Activated CD4-positive, alpha-beta T cell treated with anti-CD3 and anti-CD28 coated beads, Interleukin-2, amount 10 ng/mL, durations not matched to agents 24 days and 14 days (primary cell): Measurements from ENCODE around the gene ZKSCAN5. TPM values are rescaled to one million over a fixed set of nuclear protein-coding genes. Genes with fewer than 3 reads are reported as not detected.
"Not testable (repeated sequence)": the region's sequence is repeated elsewhere in the genome, so short reads cannot be mapped to it uniquely, and the experiment has no call there.

Source experiments
- DNase-seq: peaks from one replicate; pipeline ENCODE4 v3.0.0; 2022
- H3K27ac Mint-ChIP-seq: one replicate; pipeline ENCODE4 v1.8.0; 2022; ENCODE audit warnings: mild to moderate bottlenecking, mixed read lengths
- H3K27me3 Mint-ChIP-seq: one replicate; pipeline ENCODE4 v1.8.0; 2022; ENCODE audit warnings: mixed read lengths
- H3K36me3 Mint-ChIP-seq: one replicate; pipeline ENCODE4 v1.8.0; 2022; ENCODE audit warnings: low read depth, mild to moderate bottlenecking, mixed read lengths
- H3K4me1 Mint-ChIP-seq: one replicate; pipeline ENCODE4 v1.8.0; 2021; ENCODE audit warnings: mixed read lengths
- H3K4me3 Mint-ChIP-seq: one replicate; pipeline ENCODE4 v1.8.0; 2022; ENCODE audit warnings: mild to moderate bottlenecking, moderate library complexity, mixed read lengths
- H3K9me3 Mint-ChIP-seq: one replicate; pipeline ENCODE4 v1.8.0; 2021; ENCODE audit warnings: mixed read lengths
- intact Hi-C: fragments of 100-400 bp; cut with micrococcal nuclease; formaldehyde crosslinking; loops from one replicate; pipeline ENCODE4 v1.15.1; 2023
- total RNA-seq: library from RNA; stranded (reverse); gene quantifications from 2 replicates; pipeline ENCODE4 v1.2.3, GENCODE V29; 2022

Gene ZKSCAN5
- total RNA-seq, 1 donor from 2014 or later: 7.2 TPM

DNA sequence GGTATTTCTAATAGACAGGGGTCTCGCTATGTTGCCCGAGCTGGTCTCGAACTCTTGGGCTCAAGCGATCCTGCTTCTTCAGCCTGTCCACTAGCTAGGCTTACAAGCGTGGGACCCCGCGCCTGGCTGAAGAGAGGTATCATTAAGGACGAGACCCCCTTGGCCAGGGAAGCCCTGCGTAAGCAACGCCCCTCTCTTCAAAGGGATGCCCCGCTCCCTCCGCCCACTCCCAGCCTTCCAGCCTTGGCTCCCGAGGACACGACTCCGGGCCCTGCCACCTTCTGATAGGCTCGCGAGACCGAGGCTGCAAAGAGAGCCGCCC, 220 bp upstream of the ZKSCAN5 start:
- no peak for DNase-seq
- Mint-ChIP-seq H3K27me3 (no peaks in the 10 kb centered on the region), H3K27ac (peak overlapping the region; percentile 95), H3K36me3 (peaks cover 20% of the 10 kb centered on the region), H3K4me3 (peak overlapping the region; percentile 91), H3K9me3 (no peaks in the 10 kb centered on the region), H3K4me1 (peaks cover 23% of the 10 kb centered on the region)
- intact Hi-C loops: loop anchor here (1.0 to 2.0 kb wide), 5 partner anchors 32 to 113 kb away; partner anchors contain the start of genes CPSF4, FAM200A, PTCD1 and ZNF655

- intact Hi-C loops: loop anchor here (1.0 to 2.0 kb wide), 3 partner anchors 66 to 414 kb away; partner anchors contain the start of genes CPSF4, PTCD1, TRIM4 and ZSCAN25
- Mint-ChIP-seq H3K4me3 (peak overlapping the region; percentile 91), H3K27ac (peak overlapping the region; percentile 95), H3K9me3 (no peaks in the 10 kb centered on the region), H3K27me3 (no peaks in the 10 kb centered on the region), H3K36me3 (peaks cover 15% of the 10 kb centered on the region), H3K4me1 (peaks cover 23% of the 10 kb centered on the region)
- no peak for DNase-seq
Measured at GRCh38 chr7:99505324-99505662, 831 bp downstream of the ZKSCAN5 start.

GRCh38 chr7:99514050-99514449, 9.6 kb downstream of the ZKSCAN5 start:
- Mint-ChIP-seq H3K4me3 (no peak overlapping the region), H3K9me3 (no peaks in the 10 kb centered on the region), H3K27me3 (no peaks in the 10 kb centered on the region), H3K4me1 (peaks cover 2% of the 10 kb centered on the region), H3K36me3 (peaks cover 43% of the 10 kb centered on the region), H3K27ac (no peak overlapping the region)
- intact Hi-C loops: no loop called here
- no peak for DNase-seq

- H3K4me3 Mint-ChIP-seq: no peak overlapping the region
- no peak overlapping the region for H3K27ac Mint-ChIP-seq
- H3K9me3 Mint-ChIP-seq: peaks cover 7% of the 10 kb centered on the region
- peaks cover 1% of the 10 kb centered on the region for H3K4me1 Mint-ChIP-seq
- no peaks in the 10 kb centered on the region for H3K27me3 Mint-ChIP-seq
- H3K36me3 Mint-ChIP-seq: peaks cover 57% of the 10 kb centered on the region
- DNase-seq: no peak
- intact Hi-C loops: no loop called here
Measured at GRCh38 chr7:99521399-99521798, 16.9 kb downstream of the ZKSCAN5 start.

GRCh38 chr7:99525713-99526440, 21.4 kb downstream of the ZKSCAN5 start:
- peaks cover 1% of the 10 kb centered on the region for H3K4me1 Mint-ChIP-seq
- DNase-seq: peak; percentile 61

DNA sequence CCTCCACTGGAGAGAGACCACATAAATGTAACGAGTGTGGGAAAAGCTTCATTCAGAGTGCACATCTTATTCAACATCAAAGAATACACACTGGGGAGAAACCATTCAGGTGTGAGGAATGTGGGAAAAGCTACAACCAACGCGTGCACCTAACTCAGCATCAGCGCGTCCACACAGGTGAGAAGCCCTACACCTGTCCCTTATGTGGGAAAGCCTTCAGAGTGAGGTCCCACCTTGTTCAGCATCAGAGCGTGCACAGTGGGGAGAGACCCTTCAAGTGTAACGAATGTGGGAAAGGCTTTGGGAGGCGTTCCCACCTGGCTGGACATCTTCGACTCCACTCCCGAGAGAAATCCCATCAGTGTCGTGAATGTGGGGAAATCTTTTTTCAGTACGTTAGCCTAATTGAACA, 26.9 kb downstream of the ZKSCAN5 start:
- no peaks in the 10 kb centered on the region for H3K4me1 Mint-ChIP-seq
- intact Hi-C loops: no loop called here
- H3K36me3 Mint-ChIP-seq: peaks cover 80% of the 10 kb centered on the region
- no peaks in the 10 kb centered on the region for H3K27me3 Mint-ChIP-seq
- H3K27ac Mint-ChIP-seq: no peak overlapping the region
- H3K4me3 Mint-ChIP-seq: no peak overlapping the region
- H3K9me3 Mint-ChIP-seq: peaks cover 9% of the 10 kb centered on the region
- DNase-seq: no peak

More at GRCh38 chr7:99525713-99526440, 21.4 kb downstream of the ZKSCAN5 start:
- H3K36me3 Mint-ChIP-seq: peaks cover 75% of the 10 kb centered on the region
- no peak overlapping the region for H3K4me3 Mint-ChIP-seq
- H3K27me3 Mint-ChIP-seq: no peaks in the 10 kb centered on the region
- H3K27ac Mint-ChIP-seq: no peak overlapping the region
- peaks cover 7% of the 10 kb centered on the region for H3K9me3 Mint-ChIP-seq
- intact Hi-C loops: no loop called here

GRCh38 chr7:99535667-99536066, 31.2 kb downstream of the ZKSCAN5 start:
- DNase-seq: no peak
- H3K27me3 Mint-ChIP-seq: no peaks in the 10 kb centered on the region
- H3K4me3 Mint-ChIP-seq: no peak overlapping the region
- intact Hi-C loops: no loop called here
- no peak overlapping the region for H3K27ac Mint-ChIP-seq
- H3K9me3 Mint-ChIP-seq: peaks cover 22% of the 10 kb centered on the region
- peaks cover 45% of the 10 kb centered on the region for H3K36me3 Mint-ChIP-seq
- no peaks in the 10 kb centered on the region for H3K4me1 Mint-ChIP-seq

GRCh38 chr7:99539213-99539811, 34.9 kb downstream of the ZKSCAN5 start:
- intact Hi-C loops: no loop called here
- Mint-ChIP-seq H3K4me3 (no peak overlapping the region), H3K27me3 (no peaks in the 10 kb centered on the region), H3K27ac (no peak overlapping the region), H3K9me3 (peaks cover 25% of the 10 kb centered on the region), H3K36me3 (peaks cover 25% of the 10 kb centered on the region), H3K4me1 (no peaks in the 10 kb centered on the region)
- no peak for DNase-seq

GRCh38 chr7:99540542-99540941, 36.1 kb downstream of the ZKSCAN5 start:
- intact Hi-C loops: no loop called here
- Mint-ChIP-seq H3K27me3 (no peaks in the 10 kb centered on the region), H3K27ac (no peak overlapping the region), H3K4me1 (no peaks in the 10 kb centered on the region), H3K4me3 (no peak overlapping the region), H3K36me3 (peaks cover 25% of the 10 kb centered on the region), H3K9me3 (peaks cover 21% of the 10 kb centered on the region)
- peak; percentile 47 for DNase-seq

GRCh38 chr7:99541212-99541611, 36.8 kb downstream of the ZKSCAN5 start:
- Mint-ChIP-seq H3K27ac (no peak overlapping the region), H3K4me1 (no peaks in the 10 kb centered on the region), H3K9me3 (peaks cover 21% of the 10 kb centered on the region), H3K4me3 (no peak overlapping the region), H3K27me3 (no peaks in the 10 kb centered on the region), H3K36me3 (peaks cover 22% of the 10 kb centered on the region)
- intact Hi-C loops: no loop called here
- no peak for DNase-seq

DNA sequence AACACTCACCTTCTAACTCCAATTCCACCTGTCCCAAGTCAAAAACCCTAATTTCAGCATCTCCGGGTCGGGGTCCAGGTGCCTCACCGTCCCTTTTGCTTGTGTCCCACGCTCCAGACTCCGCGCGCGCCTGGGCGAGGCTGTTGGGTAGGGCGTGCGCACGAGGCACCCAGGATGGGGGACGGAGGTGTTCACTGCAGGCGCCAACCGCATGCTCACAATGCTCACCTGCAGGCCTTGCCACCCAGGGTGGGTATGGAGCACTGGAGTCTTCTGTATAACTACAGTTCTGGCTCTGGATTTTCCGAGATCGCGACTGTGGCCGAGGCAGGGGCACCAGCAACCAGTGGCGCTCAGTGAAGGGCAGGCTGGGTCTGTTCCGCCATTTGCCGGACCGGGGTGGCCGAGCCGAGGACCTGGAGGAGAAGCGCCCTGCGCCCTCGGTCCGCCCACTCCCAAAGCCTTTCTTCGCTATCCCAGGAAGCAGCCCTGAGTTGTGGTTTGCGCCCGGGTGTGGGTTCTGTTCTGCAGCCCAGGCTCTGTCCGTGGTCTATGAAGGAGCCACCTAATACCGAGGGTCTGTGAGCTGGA, 38.7 kb downstream of the ZKSCAN5 start:
- no peaks in the 10 kb centered on the region for H3K4me1 Mint-ChIP-seq
- peak; percentile 44 for DNase-seq
- H3K4me3 Mint-ChIP-seq: no peak overlapping the region
- peaks cover 13% of the 10 kb centered on the region for H3K9me3 Mint-ChIP-seq
- no peaks in the 10 kb centered on the region for H3K27me3 Mint-ChIP-seq
- H3K36me3 Mint-ChIP-seq: peaks cover 33% of the 10 kb centered on the region
- no peak overlapping the region for H3K27ac Mint-ChIP-seq
- intact Hi-C loops: no loop called here

DNA sequence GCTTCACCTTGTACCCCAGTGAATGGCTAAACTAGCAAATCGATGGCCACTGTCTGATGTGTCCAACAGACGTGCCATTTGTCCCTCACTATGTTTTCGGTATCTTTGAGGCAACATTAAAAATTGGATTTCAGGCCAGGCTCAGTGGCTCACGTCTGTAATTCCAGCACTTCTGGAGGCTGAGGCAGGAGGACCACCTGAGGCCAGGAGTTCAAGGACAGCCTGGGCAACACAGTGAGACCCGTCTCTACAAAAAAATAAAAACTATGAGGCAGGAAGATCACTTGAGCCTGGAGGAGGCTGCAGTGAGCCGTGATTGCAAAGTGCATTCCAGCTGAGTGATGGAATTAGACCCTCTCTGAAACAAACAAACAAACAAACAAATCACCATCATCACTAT, 39.5 kb downstream of the ZKSCAN5 start:
- H3K4me1 Mint-ChIP-seq: no peaks in the 10 kb centered on the region
- H3K4me3 Mint-ChIP-seq: no peak overlapping the region
- H3K36me3 Mint-ChIP-seq: peaks cover 38% of the 10 kb centered on the region
- no peak overlapping the region for H3K27ac Mint-ChIP-seq
- intact Hi-C loops: no loop called here
- DNase-seq: no peak
- no peaks in the 10 kb centered on the region for H3K27me3 Mint-ChIP-seq
- peaks cover 11% of the 10 kb centered on the region for H3K9me3 Mint-ChIP-seq

GRCh38 chr7:99545308-99545707, 40.8 kb downstream of the ZKSCAN5 start:
- H3K9me3 Mint-ChIP-seq: peaks cover 11% of the 10 kb centered on the region
- DNase-seq, H3K4me3 Mint-ChIP-seq, intact Hi-C loops, H3K27me3 Mint-ChIP-seq, H3K27ac Mint-ChIP-seq, H3K4me1 Mint-ChIP-seq: not testable (repeated sequence)
- peaks cover 47% of the 10 kb centered on the region for H3K36me3 Mint-ChIP-seq

- intact Hi-C loops, DNase-seq, H3K27me3 Mint-ChIP-seq, H3K9me3 Mint-ChIP-seq, H3K27ac Mint-ChIP-seq, H3K4me3 Mint-ChIP-seq: not testable (repeated sequence)
- peaks cover 18% of the 10 kb centered on the region for H3K4me1 Mint-ChIP-seq
- H3K36me3 Mint-ChIP-seq: peaks cover 50% of the 10 kb centered on the region
Measured at GRCh38 chr7:99549545-99549944, 45.1 kb downstream of the ZKSCAN5 start.
